Activated naive CD4-positive, alpha-beta T cell treated with anti-CD3 and anti-CD28 coated beads, Interleukin-2, amount 10 ng/mL, durations not matched to agents 5 hours and 36 hours (primary cell): ENCODE measurements around the gene GSE1. TPM values are rescaled to one million over a fixed set of nuclear protein-coding genes. Genes with fewer than 3 reads are reported as not detected.

Source experiments
- total RNA-seq, 2 experiments: library from RNA; stranded (reverse); gene quantifications; one replicate each; pipeline ENCODE4 v1.2.3, GENCODE V29; 2021

GSE1 gene
- 10 to 100 TPM; 25.0 to 25.1 TPM for total RNA-seq

GRCh38 chr16:85612801-85613603 lies at the start of gene GSE1:
TSS of gene GSE1 (plus strand) at chr16:85613322. CDS start at chr16:85613392, 70 bp downstream.

GRCh38 chr16:85688586-85689284 lies 75.6 kb downstream of the GSE1 start, which contains the start of gene GINS2:
TSS of gene GINS2 (minus strand) at chr16:85688954. CDS start at chr16:85688898, 56 bp downstream.

Other genes with a start within 250 kb of the GSE1 start
- 10 to 100 TPM; 28.3 to 31.8 TPM for gene GINS2, start 75.6 kb downstream of the GSE1 start, total RNA-seq
- gene C16orf74, start 137.8 kb downstream of the GSE1 start, total RNA-seq = 1 to 10 TPM; 2.1 to 3.7 TPM
- gene EMC8, start 186.2 kb downstream of the GSE1 start, total RNA-seq = 10 to 100 TPM; 22.4 to 26.8 TPM
- 100 to 1,000 TPM; 558 to 564 TPM for gene COX4I1, start 186.4 kb downstream of the GSE1 start, total RNA-seq